GM19463 (cell line): ENCODE data around the gene WDR5.
"Not testable (repeated sequence)": the region's sequence is repeated elsewhere in the genome, so short reads cannot be mapped to it uniquely, and the experiment has no call there.

Source experiments
- ATAC-seq: cut with Tn5 transposase; IDR thresholded peaks from one replicate; pipeline ENCODE4 v1.9.1; 2021; ENCODE audit warnings: mild to moderate bottlenecking, moderate library complexity; ENCODE audit not compliant: unreplicated experiment

The WDR5 gene

GRCh38 chr9:134135343-134136117, at the start of gene WDR5:
Gene WDR5, plus strand, starts transcription at chr9:134136082. Its CDS starts 3,796 bp downstream, at chr9:134139878.
- peak; percentile 55 for ATAC-seq

GRCh38 chr9:134088063-134088725, 47.7 kb upstream of the WDR5 start:
- ATAC-seq = no peak

DNA sequence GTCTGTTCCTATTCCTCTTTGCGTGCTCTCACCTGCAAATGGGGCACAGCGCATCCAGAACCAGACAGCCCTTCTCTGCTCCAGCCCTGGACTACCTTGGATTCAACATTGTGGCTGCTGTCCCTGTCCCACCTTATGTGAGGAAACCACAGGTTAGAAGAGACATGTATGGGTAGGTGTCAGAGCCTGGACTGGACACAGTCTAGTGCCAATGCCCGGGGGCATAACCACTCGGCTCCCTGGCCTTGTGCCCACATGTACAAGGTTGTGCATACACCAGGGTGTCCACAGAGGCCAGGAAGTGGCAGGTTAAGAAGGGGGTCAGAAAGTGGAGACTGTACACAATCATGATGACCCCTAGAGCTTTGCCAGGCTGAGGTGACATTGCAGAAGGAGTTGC, 45.9 kb upstream of the WDR5 start:
- ATAC-seq = no peak

DNA sequence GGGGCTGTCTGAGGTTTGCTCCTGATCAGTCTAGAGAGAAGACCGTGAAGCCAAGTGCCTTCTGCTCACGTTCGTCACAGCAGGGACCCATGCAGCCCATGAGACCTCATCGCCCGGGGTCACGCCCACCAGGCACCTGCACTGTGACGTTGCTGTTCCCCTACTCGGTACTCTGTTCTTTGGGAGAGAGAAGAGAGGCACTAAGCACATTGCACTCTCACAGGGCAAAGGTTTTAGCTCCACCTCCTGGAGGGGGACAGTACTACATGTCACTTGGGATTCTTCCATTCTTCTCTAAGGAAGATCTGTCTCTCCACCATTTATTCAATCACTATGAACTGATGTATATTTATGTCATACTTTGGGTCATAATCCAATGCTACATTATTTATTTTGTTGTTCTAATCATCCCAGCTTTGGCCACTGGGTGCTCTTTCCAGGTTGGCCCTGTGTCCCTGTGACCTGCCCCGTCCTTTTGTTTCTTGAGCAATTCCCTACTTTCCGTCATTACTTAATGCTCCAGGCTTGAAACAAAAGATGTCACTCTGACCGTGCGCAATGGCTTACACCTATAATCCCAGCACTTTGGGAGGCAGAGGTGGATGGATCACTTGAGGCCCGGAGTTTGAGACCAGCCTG, 36.6 kb upstream of the WDR5 start:
- no peak for ATAC-seq

DNA sequence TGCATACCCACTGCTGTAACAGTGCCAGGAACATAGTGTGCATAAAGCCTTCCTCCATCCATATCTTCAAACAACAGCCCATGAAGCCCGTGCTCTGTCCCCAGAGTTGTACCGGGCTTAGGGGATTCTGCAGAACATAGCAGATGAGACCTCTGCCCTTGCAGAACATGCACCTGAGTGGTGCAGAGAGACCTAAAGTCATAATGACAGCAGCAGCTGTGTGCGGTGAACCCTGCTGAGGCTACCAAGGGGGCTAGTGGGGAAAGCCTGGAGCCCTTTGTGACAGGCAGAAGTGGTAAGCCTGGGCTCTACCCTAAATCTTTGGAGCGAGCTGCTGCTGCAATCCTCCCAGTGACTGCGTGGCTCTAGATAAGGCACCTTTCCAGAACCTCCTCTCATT, 35.8 kb upstream of the WDR5 start:
- ATAC-seq = no peak

DNA sequence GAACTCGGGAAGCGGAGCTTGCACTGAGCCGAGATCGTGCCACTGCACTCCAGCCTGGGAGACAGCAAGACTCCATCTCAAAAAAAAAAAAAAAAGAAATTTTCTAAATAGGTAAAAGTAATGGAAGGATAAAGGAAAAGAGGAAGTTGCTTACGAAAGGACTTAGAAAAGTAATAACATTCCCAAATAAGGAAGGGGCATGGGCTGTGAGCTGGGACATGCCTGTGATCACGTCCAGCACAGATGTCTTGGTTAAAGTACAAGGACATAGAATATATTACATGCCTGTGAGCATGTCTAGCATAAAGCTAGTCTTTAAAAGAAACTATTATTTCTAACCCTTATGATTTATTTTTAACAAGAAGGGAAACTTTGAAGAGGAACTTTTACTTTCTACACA, 34.7 kb upstream of the WDR5 start:
- ATAC-seq = not testable (repeated sequence)

DNA sequence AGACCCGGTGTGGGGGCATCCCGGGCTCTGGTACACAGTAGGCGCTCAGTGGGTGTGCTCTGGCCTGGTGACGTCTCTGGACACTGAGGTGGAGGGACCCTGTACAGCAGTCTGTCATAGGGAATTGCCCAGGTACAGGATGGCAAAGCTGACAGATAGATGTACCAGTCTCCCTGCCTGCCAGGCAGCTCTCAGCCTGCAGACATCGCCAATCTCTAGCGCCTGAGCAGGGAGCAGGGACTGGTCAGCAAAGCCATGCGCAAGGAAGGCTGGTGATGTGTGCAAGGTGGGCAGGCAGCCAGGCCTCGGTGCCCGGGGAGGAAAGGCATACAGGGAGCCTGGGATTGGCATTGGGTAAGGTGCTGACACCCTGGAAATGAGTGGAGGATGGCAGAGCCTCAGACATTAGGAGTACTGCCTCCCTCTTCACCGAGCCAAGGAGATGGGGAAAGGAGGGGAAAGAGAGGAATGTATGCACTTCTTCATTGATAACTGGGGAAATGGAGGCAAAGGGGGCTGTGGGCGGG, 34.2 kb upstream of the WDR5 start:
- ATAC-seq = no peak

DNA sequence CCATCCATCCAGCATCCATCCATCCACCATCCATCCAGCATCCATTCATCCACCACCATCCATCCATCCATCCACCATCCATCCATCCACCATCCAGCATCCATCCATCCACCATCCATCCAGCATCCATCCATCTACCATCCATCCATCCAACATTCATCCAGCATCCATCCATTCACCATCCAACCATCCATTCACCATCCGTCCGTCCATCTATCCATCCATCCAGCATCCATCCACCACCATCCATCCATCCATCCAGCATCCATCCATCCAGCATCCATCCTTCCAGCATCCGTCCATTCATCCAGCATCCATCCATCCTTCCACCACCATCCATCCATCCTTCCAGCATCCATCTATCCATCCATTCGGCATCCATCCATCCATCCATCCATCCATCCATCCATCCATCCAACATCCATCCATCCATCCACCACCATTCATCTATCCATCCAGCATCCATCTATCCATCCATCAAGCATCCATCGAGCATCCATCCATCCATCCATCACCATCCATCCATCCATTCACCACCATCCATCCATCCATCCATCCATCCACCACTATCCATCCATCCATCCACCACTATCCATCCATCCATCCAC, 32.4 kb upstream of the WDR5 start:
- no peak for ATAC-seq

GRCh38 chr9:134111064-134111463, 24.8 kb upstream of the WDR5 start:
- no peak for ATAC-seq

GRCh38 chr9:134112561-134112960, 23.3 kb upstream of the WDR5 start:
- ATAC-seq = no peak

DNA sequence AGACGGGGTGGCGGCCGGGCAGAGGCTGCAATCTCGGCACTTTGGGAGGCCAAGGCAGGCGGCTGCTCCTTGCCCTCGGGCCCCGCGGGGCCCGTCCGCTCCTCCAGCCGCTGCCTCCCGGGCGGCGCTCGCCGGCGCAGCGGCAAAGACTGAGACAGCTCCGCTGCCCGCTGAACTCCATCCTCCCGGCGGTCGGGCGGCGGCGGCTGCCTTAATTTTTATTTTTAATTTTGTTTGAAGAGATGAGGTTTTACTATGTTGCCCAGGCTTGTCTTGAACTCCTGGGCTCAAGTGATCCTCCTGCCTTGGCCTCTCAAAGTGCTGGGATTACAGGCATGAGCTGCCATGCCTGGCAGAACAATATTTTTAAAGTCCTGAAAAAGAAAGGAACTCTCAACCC, 16.9 kb upstream of the WDR5 start:
- not testable (repeated sequence) for ATAC-seq

DNA sequence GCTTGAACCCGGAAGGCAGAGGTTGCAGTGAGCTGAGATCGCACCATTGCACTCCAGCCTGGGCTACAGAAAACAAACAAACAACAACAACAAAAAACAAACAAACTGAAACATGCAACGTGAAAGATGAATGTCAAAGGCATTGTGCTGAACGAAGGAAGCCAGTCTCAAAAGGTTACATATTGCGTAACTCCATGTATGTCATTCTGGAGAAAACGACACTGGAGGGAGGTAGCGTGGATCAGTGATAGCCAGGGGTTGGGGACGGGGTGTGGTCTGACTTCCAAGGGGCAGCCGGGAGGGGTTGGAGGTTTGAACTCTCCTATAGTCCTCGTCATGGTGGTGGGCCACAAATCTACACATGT, 12.1 kb upstream of the WDR5 start:
- ATAC-seq = no peak

DNA sequence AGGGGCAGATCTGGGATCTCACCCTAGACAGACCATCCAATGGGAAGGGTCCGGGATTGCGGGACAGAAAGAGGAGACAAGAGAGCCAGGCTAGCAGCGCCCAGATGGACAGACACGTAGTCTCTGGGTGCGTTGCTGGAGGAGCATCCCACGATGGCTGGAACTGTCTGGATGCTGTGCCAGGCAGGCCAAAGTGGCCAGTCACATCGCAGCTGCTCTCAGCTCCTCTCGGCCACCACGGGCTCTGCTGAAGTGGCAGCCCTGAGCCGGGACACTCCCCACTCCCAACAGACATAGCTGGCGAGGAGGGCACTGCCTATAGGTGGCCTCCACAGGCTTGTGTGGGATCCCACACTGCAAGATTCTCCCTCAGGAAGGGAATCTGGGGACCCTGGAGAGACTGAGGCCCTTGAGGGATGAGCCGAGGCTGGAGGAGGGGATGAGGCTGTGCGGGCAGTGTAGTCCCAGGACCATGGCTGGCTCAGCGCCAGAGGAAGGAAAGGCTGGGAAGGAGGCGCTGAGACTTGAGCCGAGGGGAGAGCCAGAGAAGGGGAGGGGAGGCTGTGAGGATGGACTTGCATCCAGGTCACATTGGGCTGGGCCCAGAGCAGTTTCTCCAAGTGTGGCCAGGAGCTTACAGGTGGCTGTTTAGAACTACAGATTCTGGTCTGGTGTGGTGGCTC, 10.3 kb upstream of the WDR5 start:
- no peak for ATAC-seq

- no peak for ATAC-seq
These were observed 9.5 kb upstream of the WDR5 start for GRCh38 chr9:134126373-134126772.

- no peak for ATAC-seq
These were observed 8.8 kb upstream of the WDR5 start for GRCh38 chr9:134127065-134127580.

GRCh38 chr9:134127616-134128015, 8.3 kb upstream of the WDR5 start:
- ATAC-seq = no peak

DNA sequence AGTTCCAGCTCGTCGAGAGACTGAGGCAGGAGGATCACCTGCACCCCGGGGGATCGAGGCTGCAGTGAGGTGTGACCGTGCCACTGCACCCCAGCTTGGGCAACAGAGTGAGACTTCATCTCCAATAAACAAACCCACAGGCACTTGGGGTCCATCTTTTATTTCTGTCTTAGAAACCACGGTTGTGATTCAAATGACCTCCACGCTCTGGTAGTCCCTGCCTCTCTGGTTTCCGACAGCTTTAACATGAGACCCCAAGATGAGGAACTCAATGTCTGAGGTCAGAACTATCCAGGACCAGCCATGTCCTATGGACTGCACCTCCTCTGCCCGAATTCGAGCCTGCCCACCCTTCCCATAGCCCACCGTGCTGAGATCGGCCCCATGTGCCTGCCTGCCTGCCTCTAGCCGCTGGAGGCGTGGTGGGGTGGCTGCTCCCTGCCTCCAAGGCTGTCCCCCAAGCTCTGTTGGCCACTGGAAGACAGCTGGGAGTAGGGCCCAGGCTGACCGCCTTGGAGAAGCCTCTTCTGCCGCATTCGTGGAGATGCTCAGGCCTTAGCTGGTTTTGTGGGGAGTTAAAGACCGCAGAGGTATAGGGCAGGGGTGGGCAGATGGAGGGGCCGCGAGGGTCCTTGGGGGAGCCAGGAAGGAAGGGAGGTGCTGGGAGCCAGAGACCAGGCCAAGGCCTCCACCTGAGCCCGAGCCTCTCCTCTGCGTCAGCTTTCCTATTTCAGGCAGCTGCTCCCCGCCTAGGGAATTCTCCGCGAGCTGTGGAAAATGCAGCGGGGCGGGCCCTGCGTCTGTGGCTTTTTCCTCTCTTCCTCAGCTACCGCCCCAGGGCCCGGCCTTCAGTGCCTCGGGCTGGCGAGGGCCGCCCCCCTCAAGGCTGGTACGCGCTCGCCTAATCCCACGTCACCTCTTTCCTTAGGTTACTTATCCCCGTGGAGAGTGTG, 6.9 kb upstream of the WDR5 start:
- no peak for ATAC-seq

DNA sequence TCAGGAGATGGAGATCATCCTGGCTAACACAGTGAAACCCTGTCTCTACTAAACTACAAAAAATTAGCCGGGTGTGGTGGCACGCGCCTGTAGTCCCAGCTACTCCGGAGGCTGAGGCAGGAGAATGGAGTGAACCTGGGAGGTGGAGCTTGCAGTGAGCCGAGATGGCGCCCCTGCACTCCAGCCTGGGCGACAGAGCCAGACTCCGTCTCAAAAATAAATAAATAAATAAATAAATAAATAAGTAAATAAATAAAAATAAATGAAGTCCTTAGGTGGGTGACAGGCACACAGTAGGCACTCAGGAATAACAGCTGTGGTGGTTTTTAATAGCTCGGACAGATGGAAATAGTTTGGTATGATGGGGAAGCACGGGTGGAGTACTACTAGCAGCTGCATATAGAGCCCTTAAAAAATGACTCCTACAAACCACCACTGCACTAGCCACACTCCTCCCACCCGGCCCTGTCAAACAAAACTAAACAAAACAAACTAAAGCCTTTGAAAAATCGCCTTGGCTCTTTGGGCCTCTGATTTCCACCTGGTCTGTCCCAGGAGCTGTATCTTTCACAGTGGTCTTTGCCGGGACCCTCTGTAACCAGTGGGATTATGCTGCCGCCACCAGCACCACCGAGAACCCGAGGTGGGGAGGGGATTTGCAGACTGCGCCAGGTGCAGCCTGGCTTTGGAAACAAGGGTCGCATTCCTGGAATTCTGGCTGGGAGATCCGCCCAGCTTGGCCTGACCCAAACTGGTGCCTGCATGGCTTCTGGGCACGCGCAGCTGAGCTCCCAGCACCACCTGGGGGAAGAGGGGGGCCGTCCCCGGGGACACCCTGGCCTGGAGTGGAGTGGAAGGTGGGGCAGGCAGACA, 5.1 kb upstream of the WDR5 start:
- no peak for ATAC-seq
